COLO668 (cell line): ENCODE data around the gene EIF4ENIF1.
"Not testable (repeated sequence)": the region's sequence is repeated elsewhere in the genome, so short reads cannot be mapped to it uniquely, and the experiment has no call there.

ENCODE experiments used
- DNase-seq: peaks from one replicate; lab custom pipeline; 2025; ENCODE audit not compliant: unreplicated experiment; lab: John Stamatoyannopoulos, UW

Gene EIF4ENIF1

GRCh38 chr22:31489632-31490495 is at the start of gene EIF4ENIF1:
Gene EIF4ENIF1, minus strand, starts transcription at chr22:31489842. Its CDS starts 1,124 bp downstream, at chr22:31488718.
- peak; percentile 87 for DNase-seq

GRCh38 chr22:31538815-31539214 is 49.2 kb upstream of the EIF4ENIF1 start:
- DNase-seq, result no peak

GRCh38 chr22:31537019-31537535 is 47.4 kb upstream of the EIF4ENIF1 start:
- no peak for DNase-seq

- no peak for DNase-seq
Measured at GRCh38 chr22:31533374-31533773, 43.7 kb upstream of the EIF4ENIF1 start.

GRCh38 chr22:31532060-31532459 is 42.4 kb upstream of the EIF4ENIF1 start:
- no peak for DNase-seq

GRCh38 chr22:31530823-31531195 is 41.2 kb upstream of the EIF4ENIF1 start:
- no peak for DNase-seq

GRCh38 chr22:31526270-31526669 is 36.6 kb upstream of the EIF4ENIF1 start:
- DNase-seq, result no peak

- DNase-seq, result not testable (repeated sequence)
Measured at GRCh38 chr22:31524132-31524531, 34.5 kb upstream of the EIF4ENIF1 start.

- DNase-seq, result no peak
Measured at GRCh38 chr22:31520051-31520450, 30.4 kb upstream of the EIF4ENIF1 start.

- no peak for DNase-seq
Measured at GRCh38 chr22:31509061-31509762, 19.6 kb upstream of the EIF4ENIF1 start.

- DNase-seq, result no peak
Measured at GRCh38 chr22:31508536-31508935, 18.9 kb upstream of the EIF4ENIF1 start.

- DNase-seq, result not testable (repeated sequence)
Measured at GRCh38 chr22:31507517-31507916, 17.9 kb upstream of the EIF4ENIF1 start.

- no peak for DNase-seq
Measured at GRCh38 chr22:31504282-31504681, 14.6 kb upstream of the EIF4ENIF1 start.

- no peak for DNase-seq
Measured at GRCh38 chr22:31503211-31503964, 13.7 kb upstream of the EIF4ENIF1 start.

GRCh38 chr22:31501738-31502137 is 12.1 kb upstream of the EIF4ENIF1 start:
- no peak for DNase-seq

- no peak for DNase-seq
Measured at GRCh38 chr22:31497148-31497938, 7.7 kb upstream of the EIF4ENIF1 start.

- DNase-seq, result peak; percentile 51
Measured at GRCh38 chr22:31496735-31497146, 7.1 kb upstream of the EIF4ENIF1 start.

GRCh38 chr22:31496007-31496734 is 6.5 kb upstream of the EIF4ENIF1 start, which contains the start of gene SFI1:
Gene SFI1, plus strand, starts transcription at chr22:31496536. Its CDS starts 11,749 bp downstream, at chr22:31508285.
- DNase-seq, result peak; percentile 95

- DNase-seq, result no peak
Measured at GRCh38 chr22:31495343-31495742, 5.7 kb upstream of the EIF4ENIF1 start.

- not testable (repeated sequence) for DNase-seq
Measured at GRCh38 chr22:31493355-31493754, 3.7 kb upstream of the EIF4ENIF1 start.
